Ascending aorta (tissue), 2 donors: ENCODE results near the gene MRAS. TPM values are rescaled to one million over a fixed set of nuclear protein-coding genes. Genes with fewer than 3 reads are reported as not detected.

Experiments used
- DNase-seq, 2 donors: peaks; one replicate each; pipeline ENCODE4 v3.0.0-alpha.2; 2019; ENCODE audit warnings: low spot score in 2 of 2
- H3K27ac ChIP-seq, 2 donors: fragments of 200-600 bp; sonication (generic); one replicate each; pipeline ENCODE4 v1.5.1; 2016 to 2017; ENCODE audit warnings: mild to moderate bottlenecking in 1 of 2
- H3K27me3 ChIP-seq: fragments of 200-600 bp; sonication (generic); one replicate; pipeline ENCODE4 v1.5.1; 2017
- H3K36me3 ChIP-seq, 2 donors: fragments of 200-600 bp; sonication (generic); one replicate each; pipeline ENCODE4 v1.5.1; 2016
- H3K4me1 ChIP-seq, 2 donors: fragments of 200-600 bp; sonication (generic); one replicate each; pipeline ENCODE4 v1.5.1; 2016 to 2017; ENCODE audit warnings: mild to moderate bottlenecking in 1 of 2
- H3K4me3 ChIP-seq, 2 donors: fragments of 200-600 bp; sonication (generic); one replicate each; pipeline ENCODE4 v1.5.1; 2016 to 2017; ENCODE audit warnings: mild to moderate bottlenecking in 1 of 2
- H3K9me3 ChIP-seq, 2 donors: fragments of 200-600 bp; sonication (generic); one replicate each; pipeline ENCODE4 v1.5.1; 2016
- intact Hi-C: fragments of 100-400 bp; cut with DNase I; formaldehyde crosslinking; loops from one replicate; pipeline ENCODE4 v1.15.1; 2023
- total RNA-seq: library from RNA; depleted of rRNA; stranded (reverse); fragments of >200 nt; gene quantifications from one replicate; pipeline ENCODE4 v1.1.0, GENCODE V29; 2016
- TF ChIP-seq, protein P1 (sequence below), 3 experiments: fragments of 200-600 bp in 2 of 3; fragments of 450-650 bp in 1 of 3; sonication (generic) in 2 of 3; IDR thresholded peaks; one replicate each; pipeline ENCODE4 v1.5.1; 2016 to 2019; ENCODE audit warnings: antibody characterized with exemption in 3 of 3, mild to moderate bottlenecking in 1 of 3, moderate library complexity in 1 of 3

MRAS gene
- total RNA-seq, 1 donor from 2014 or later: 24.5 TPM

DNA sequence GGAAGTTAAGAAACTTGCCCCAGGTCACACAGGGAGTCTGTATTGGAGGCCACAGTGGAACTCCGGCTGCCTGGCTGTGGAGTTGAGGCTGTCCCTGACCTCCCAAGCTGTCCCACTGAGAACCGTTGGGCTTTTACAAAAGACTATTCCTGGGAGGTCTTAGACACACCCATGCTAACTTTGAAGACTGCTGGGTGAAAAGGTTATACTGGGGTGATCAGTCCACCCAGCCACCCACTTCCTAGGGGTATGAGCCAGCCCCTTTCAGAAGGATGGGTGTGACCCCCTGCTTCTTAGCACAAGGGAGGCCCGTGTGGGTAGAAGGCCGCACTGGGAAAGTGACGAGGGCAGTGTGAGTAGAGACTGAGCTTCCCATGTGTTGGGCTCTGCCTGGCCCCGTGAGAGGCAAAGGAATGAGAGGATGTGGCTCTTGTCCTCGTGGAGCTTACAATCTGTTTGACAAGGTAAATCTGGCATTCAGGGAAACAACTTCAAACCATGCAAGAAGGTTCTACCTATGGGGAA lies 19.0 kb downstream of the MRAS start:
- Histone ChIP-seq H3K27me3 (no peaks in the 10 kb centered on the region), H3K36me3 (no peaks in the 10 kb centered on the region), H3K27ac (peak overlapping the region in 1 of 2 donors; percentile 7), H3K9me3 (no peaks in the 10 kb centered on the region), H3K4me3 (no peak overlapping the region), H3K4me1 (peaks cover 0 to 2% of the 10 kb centered on the region in 2 donors)
- no peak for DNase-seq
- TF ChIP-seq, protein P1, sequence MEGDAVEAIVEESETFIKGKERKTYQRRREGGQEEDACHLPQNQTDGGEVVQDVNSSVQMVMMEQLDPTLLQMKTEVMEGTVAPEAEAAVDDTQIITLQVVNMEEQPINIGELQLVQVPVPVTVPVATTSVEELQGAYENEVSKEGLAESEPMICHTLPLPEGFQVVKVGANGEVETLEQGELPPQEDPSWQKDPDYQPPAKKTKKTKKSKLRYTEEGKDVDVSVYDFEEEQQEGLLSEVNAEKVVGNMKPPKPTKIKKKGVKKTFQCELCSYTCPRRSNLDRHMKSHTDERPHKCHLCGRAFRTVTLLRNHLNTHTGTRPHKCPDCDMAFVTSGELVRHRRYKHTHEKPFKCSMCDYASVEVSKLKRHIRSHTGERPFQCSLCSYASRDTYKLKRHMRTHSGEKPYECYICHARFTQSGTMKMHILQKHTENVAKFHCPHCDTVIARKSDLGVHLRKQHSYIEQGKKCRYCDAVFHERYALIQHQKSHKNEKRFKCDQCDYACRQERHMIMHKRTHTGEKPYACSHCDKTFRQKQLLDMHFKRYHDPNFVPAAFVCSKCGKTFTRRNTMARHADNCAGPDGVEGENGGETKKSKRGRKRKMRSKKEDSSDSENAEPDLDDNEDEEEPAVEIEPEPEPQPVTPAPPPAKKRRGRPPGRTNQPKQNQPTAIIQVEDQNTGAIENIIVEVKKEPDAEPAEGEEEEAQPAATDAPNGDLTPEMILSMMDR (IDR thresholded peaks at IDR 0.05): no peak
- intact Hi-C loops: no loop called here

DNA sequence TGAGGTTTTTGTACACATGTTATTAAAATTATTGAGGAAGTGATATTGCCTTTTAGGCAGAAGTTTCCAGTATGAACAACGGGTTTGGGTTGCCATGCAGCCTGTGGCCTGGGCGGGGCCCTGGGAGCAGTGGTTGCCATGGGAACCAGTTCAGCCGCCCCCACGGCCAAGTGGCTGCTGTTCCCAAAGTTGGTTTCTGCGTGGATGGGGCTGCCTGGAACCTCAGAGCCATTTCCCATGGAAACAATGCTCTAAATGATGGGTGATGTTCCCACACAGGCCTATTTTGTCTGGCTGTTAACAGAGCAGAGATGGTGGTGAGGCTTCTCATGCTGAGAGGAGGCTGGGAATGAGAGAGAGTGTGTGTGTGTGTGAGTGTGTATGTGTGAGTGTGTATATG lies 19.5 kb downstream of the MRAS start:
- peaks cover 0 to 2% of the 10 kb centered on the region in 2 donors for H3K4me1 ChIP-seq
- intact Hi-C loops: no loop called here
- H3K27ac ChIP-seq: no peak overlapping the region
- DNase-seq: no peak
- H3K9me3 ChIP-seq: no peaks in the 10 kb centered on the region
- no peaks in the 10 kb centered on the region for H3K27me3 ChIP-seq
- TF ChIP-seq, protein P1 (IDR thresholded peaks at IDR 0.05): no peak
- H3K4me3 ChIP-seq: no peak overlapping the region
- no peaks in the 10 kb centered on the region for H3K36me3 ChIP-seq

DNA sequence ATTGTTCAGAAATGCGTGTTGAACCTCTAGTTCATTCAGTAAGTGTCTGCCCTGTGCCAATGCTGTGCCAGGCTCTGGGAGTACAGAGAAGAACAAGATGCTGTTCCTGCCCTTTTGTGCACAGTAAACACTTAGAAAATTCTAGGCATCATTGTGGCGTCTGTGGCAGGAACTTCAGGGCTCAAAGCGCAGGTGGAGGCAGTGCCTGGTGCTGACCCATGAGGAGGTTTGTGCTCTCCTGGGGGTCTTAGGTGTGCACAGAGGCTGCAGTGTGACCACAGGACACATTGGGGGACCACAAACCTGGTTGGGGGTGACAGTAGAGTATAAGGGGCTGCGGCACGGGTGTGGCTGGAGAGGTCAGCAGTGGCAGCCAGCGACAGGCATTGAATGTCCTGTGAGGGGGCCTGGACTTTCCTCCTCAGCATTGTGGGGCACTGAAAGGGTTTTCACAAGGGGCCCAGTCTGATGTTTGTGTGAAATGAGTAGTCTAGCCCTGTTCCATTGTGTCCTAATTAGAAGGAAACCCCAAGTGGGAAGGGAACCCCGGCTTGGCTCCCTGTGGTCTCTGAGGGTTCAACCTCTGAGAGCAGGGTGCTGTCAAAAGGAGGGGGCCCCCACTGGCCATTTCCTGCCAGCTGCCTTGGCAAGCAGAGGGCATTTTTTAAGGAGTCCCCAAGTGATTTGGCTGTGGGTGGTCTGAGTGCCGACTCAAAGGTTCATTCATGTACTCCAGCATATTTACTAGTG lies 20.9 kb downstream of the MRAS start:
- Histone ChIP-seq H3K27me3 (no peaks in the 10 kb centered on the region), H3K36me3 (peaks cover 0 to 6% of the 10 kb centered on the region in 2 donors), H3K27ac (no peak overlapping the region), H3K9me3 (no peaks in the 10 kb centered on the region), H3K4me1 (peaks cover 0 to 2% of the 10 kb centered on the region in 2 donors), H3K4me3 (no peak overlapping the region)
- intact Hi-C loops: no loop called here
- no peak for DNase-seq
- TF ChIP-seq, protein P1 (IDR thresholded peaks at IDR 0.05): no peak

DNA sequence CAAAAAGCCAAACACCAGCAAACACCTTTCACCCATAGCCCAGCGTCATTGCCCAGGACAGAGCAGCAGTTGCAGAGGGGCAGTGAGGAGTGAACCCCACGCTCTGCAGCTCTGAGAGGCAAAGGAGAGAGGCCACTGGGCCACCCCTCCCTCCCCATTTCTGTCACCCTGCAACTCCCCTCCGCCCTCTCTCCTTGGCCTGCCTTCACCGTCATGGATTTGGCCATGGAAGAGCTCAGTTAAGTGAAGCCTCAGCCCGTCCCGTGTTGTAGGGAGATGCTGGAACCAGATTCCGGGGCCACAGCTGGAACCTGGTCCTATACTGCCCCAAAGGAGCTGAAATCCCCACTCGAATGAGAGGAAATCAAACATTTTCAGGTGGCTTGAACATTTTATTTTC lies 21.9 kb downstream of the MRAS start:
- Histone ChIP-seq H3K27ac (no peak overlapping the region), H3K27me3 (no peaks in the 10 kb centered on the region), H3K4me1 (peaks cover 0 to 2% of the 10 kb centered on the region in 2 donors), H3K36me3 (peaks cover 0 to 6% of the 10 kb centered on the region in 2 donors), H3K4me3 (no peak overlapping the region), H3K9me3 (no peaks in the 10 kb centered on the region)
- DNase-seq: no peak
- TF ChIP-seq, protein P1 (IDR thresholded peaks at IDR 0.05): no peak
- intact Hi-C loops: no loop called here

DNA sequence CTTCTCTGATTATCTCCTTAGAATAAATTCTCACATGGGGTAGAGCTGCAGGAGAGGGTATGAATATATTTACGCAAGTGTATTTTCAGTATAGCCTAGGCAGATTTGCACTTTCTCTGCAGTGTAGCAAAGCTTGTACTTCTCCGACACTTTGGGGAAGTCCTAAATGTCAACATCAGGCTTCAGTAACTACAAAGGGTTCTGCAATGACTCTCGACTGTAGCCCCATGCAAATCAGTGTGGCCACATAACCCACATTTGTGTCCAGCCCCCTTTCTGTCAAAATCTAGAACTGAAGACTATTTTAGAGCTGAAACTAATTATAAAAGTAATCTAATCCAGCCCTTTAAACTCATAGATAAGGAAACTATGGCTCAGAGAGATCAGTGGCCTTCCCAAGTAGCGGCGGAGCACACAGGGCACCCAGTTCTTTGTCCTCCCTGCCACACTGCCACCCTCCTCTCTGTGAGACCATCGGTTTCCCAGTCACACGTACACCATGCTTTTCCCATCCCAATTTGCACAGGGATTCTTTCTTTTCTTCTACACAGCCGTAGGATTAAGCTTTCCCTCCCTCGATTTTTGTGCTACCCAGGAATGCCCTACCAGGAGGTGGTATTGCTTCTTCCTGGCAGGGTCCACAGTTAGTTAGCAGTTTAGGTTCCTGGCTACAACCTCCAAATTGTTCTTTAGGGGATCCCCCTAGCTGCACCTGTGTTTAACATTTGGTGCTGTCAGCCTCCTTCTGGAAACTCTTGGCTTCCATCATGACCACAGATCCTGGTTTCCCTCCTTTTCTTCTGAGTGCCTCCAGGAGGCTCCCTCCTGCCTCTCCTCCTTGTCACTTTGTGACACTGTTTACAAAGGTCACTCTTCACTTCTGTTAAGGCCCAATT lies 22.9 kb downstream of the MRAS start:
- Histone ChIP-seq H3K9me3 (no peaks in the 10 kb centered on the region), H3K27ac (no peak overlapping the region), H3K4me1 (peaks cover 0 to 2% of the 10 kb centered on the region in 2 donors), H3K27me3 (no peaks in the 10 kb centered on the region), H3K4me3 (no peak overlapping the region), H3K36me3 (peaks cover 0 to 6% of the 10 kb centered on the region in 2 donors)
- intact Hi-C loops: no loop called here
- TF ChIP-seq, protein P1 (IDR thresholded peaks at IDR 0.05): no peak
- DNase-seq: no peak
